ENCODE measurements around the gene ST6GALNAC3.
"Not testable (repeated sequence)": the region's sequence is repeated elsewhere in the genome, so short reads cannot be mapped to it uniquely, and the experiment has no call there.

ST6GALNAC3 gene

DNA sequence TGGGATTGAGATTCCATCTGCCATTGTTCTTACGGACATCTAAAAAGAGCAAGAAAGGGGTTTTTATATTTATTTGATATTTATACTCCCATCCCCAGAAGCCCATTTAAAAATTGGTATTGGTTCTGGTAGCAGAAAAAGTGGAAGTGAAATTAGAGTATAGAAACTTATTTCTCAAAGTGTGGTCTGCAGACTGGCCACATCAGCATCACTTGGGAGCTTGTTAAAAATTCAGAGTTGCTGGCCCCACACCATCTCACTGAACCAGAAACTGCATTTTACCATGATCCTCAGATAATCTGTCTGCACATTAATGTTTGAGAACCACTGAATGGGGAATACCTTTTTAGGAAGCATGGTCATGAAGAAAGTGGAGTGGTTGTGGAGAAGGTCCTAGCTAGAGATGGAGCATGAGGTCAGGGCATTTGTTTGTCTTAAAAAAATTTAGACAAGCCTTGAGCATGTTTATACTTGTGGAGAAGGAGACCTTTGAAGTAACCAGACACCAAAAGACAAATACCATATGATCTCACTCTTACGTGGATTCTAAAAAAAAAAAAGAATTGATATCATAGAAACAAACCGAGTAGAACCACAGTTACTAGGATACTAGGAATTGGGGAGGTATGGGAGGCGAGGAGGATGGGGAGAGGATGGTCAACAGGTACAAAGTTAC lies 116.3 kb downstream of the ST6GALNAC3 start:
- DNase-seq (ENCODE audit: low read depth in 2 of 2) = no peak

GRCh38 chr1:76191561-76191960 lies 117.0 kb downstream of the ST6GALNAC3 start:
- no peak for DNase-seq (ENCODE audit: low read depth in 2 of 2)

- no peak for DNase-seq (ENCODE audit: low read depth in 2 of 2)
Observed at GRCh38 chr1:76198452-76198851, 123.9 kb downstream of the ST6GALNAC3 start.

GRCh38 chr1:76202670-76203069 lies 128.1 kb downstream of the ST6GALNAC3 start:
- DNase-seq (ENCODE audit: low read depth in 2 of 2) = no peak

- DNase-seq (ENCODE audit: low read depth in 2 of 2) = no peak
Observed at GRCh38 chr1:76203127-76203526, 128.6 kb downstream of the ST6GALNAC3 start.

DNA sequence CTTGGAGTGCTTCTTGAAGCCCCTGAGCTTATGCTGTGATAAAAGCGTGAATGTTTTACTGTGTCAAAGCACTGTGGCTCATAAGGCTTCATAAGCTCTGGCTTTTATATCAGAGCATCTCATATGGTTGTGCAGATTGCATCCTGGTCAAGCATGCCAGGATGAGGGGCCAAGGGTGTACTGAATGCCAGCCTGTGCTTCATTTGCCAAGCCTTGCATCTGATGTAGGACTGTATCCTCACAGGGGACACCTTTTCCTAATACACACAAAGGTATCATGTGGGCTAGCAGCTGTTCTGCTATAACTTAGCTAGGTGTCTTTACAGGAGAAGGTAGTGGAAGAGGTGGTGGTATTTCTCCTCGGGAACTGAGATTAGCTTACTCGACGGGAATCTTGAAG lies 134.7 kb downstream of the ST6GALNAC3 start:
- DNase-seq (ENCODE audit: low read depth in 2 of 2) = no peak

DNA sequence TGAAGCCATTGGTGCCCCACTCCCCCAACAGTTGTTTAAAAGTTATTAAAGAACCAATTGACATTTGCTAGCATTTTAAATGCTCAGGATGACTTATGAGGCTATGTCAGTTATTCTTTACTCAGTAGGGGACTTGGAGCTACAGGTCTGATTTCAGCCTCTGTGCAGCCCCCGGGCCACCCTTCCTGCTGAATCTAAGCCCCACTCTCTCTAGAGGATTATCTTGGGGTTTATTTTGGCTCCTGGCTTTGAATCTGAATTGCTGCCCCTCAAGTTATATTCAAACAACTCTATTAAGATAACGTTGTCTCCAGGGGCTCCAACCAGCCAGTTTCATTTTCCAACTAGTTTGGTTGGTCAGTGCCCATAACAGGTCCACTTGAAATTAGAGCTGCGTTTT lies 135.1 kb downstream of the ST6GALNAC3 start:
- DNase-seq (ENCODE audit: low read depth in 2 of 2) = no peak

- DNase-seq (ENCODE audit: low read depth in 2 of 2) = no peak
Observed at GRCh38 chr1:76210160-76210559, 135.6 kb downstream of the ST6GALNAC3 start.

DNA sequence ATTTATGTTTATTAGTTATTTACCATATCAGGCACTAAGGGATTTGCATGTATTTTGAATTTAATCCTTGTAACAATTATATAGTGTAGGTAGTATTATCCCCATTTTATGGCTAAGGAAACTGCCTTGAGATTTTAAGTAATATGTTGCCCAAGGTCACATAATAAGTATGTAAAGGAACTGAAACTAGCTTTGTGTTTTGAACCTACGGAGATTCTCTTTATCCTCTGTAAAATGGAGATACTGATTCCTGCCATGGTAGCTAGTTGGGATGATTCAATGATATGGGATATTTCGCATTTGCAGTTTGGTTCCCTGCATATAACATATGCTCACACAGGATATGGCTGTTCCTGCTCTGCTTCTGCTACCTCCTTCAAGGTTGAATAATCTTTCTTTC lies 144.3 kb downstream of the ST6GALNAC3 start:
- DNase-seq (ENCODE audit: low read depth in 2 of 2) = no peak

GRCh38 chr1:76219366-76219818 lies 144.8 kb downstream of the ST6GALNAC3 start:
- DNase-seq (ENCODE audit: low read depth in 2 of 2) = no peak

- no peak for DNase-seq (ENCODE audit: low read depth in 2 of 2)
Observed at GRCh38 chr1:76224752-76225151, 150.2 kb downstream of the ST6GALNAC3 start.

GRCh38 chr1:76225526-76225925 lies 151.0 kb downstream of the ST6GALNAC3 start:
- DNase-seq (ENCODE audit: low read depth in 2 of 2) = no peak

- DNase-seq (ENCODE audit: low read depth in 2 of 2) = no peak
Observed at GRCh38 chr1:76227621-76228020, 153.1 kb downstream of the ST6GALNAC3 start.

GRCh38 chr1:76229279-76230005 lies 154.9 kb downstream of the ST6GALNAC3 start:
- DNase-seq (ENCODE audit: low read depth in 2 of 2) = no peak

DNA sequence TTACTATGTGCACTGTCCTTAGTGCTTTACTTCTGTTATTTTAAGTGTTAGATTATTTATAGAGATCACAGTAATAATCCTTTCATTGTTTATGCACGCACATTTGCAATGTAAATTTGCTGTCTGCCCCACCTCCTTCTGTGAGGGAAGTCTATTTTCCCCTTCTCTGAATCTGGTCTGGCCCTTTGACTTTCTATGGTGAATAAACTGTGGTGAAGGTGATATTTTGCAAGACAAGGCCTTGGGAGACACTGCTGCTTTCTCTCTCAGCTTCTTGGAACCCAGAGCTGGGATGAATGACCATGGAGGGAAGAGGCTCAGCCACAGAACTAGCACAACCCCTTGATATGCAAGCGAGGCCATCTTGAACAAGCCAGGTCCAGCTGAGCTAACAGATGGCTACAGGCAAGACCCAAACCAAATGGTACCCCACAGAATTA lies 156.3 kb downstream of the ST6GALNAC3 start:
- DNase-seq (ENCODE audit: low read depth in 2 of 2) = no peak

DNA sequence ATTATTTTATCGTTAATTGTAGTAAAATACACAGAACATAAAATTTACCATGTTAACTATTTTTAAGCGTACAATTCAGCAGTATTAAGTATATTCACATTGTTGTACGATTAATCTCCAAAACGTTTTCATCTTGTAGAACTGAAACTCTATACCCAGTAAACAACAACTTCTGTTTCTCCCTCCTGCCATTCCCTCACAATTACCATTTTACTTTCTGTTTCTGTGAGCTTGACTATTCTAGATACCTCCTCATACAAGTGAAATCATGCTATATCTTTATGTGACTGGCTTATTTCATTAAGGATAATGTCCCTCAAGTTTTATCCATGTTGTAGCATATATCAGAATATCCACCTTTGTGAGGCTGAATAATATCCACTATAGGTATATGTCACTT lies 156.8 kb downstream of the ST6GALNAC3 start:
- DNase-seq (ENCODE audit: low read depth in 2 of 2) = no peak

- no peak for DNase-seq (ENCODE audit: low read depth in 2 of 2)
Observed at GRCh38 chr1:76232666-76233065, 158.1 kb downstream of the ST6GALNAC3 start.

GRCh38 chr1:76234061-76234460 lies 159.5 kb downstream of the ST6GALNAC3 start:
- no peak for DNase-seq (ENCODE audit: low read depth in 2 of 2)

DNA sequence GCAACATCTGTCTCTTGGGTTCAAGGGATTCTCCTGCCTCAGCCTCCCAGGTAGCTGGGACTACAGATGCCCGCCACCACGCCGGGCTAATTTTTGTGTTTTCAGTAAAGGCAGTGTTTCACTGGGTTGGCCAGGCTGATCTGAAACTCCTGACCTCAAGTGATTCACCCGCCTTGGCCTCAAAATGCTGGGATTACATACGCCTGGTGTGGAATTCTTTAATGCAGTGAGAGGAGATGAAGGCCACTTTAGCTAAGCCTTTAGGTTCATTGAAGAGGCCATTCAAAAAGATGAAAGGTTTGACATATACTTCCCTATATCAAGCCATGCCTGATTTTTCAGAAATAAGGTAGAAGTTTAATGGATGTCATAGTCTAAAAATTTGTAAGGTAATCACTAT lies 162.7 kb downstream of the ST6GALNAC3 start:
- no peak for DNase-seq (ENCODE audit: low read depth in 2 of 2)

DNA sequence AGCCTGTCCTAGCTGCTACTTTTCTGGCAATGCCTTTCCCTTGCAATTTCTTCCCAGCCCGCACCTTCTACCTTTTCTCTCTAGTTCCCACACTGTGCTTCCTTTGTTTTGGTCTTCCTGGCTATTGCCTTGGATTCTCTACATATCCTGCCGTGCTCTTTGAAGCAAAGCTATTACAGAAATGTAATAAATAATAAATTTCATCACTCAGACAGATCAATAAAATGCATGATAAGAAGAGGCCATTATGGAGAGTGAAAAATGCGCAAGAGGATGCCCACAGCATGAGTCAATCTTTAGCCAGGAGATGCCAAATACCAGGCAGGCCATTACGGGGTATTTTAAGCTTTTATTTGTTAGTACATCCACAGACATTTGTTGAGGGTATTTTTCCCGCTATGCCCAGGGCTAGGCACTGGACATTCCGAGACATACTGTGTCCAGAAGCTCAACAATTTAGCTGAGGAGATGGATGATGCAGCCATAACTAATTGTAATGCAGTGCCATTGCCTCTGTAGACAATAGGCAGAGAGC lies 163.6 kb downstream of the ST6GALNAC3 start:
- no peak for DNase-seq (ENCODE audit: low read depth in 2 of 2)

DNA sequence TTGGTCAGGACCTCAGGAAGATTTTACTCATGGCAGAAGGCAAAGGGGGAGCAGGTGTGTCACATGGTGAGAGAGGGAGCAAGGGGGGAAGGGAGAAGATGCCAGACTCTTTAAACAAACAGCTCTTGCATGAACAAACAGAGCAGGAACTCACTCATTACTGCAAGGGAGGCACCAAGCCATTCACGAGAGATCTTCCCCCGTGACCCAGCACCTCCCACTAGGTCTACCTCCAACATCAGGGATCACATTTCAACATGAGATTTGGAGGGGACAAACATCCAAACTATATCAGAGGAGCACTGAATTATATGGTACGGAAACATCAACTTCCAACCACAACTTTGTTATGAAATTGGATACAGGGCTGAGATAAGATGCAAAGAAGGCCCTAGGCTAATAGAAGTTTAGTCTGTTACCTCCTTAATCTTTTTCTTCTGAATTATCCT lies 164.9 kb downstream of the ST6GALNAC3 start:
- DNase-seq (ENCODE audit: low read depth in 2 of 2) = no peak

- no peak for DNase-seq (ENCODE audit: low read depth in 2 of 2)
Observed at GRCh38 chr1:76240316-76240715, 165.8 kb downstream of the ST6GALNAC3 start.

GRCh38 chr1:76242587-76242986 lies 168.0 kb downstream of the ST6GALNAC3 start:
- not testable (repeated sequence) for DNase-seq (ENCODE audit: low read depth in 2 of 2)

Data from stimulated activated CD4-positive, alpha-beta T cell treated with anti-CD3 and anti-CD28 coated beads, Interleukin-1b, Interleukin-23, amount 100 ng/mL, for 4 hours (primary cell).